ENCODE results near the gene RTBDN. TPM values are rescaled to one million over a fixed set of nuclear protein-coding genes. Genes with fewer than 3 reads are reported as not detected.

The RTBDN gene
- total and polyA plus RNA-seq, 10 of the 15 experiments (the other 5 are each of a cell fraction or from before 2014, with no cell fraction given): 0.45 TPM; not detected in 9

DNA sequence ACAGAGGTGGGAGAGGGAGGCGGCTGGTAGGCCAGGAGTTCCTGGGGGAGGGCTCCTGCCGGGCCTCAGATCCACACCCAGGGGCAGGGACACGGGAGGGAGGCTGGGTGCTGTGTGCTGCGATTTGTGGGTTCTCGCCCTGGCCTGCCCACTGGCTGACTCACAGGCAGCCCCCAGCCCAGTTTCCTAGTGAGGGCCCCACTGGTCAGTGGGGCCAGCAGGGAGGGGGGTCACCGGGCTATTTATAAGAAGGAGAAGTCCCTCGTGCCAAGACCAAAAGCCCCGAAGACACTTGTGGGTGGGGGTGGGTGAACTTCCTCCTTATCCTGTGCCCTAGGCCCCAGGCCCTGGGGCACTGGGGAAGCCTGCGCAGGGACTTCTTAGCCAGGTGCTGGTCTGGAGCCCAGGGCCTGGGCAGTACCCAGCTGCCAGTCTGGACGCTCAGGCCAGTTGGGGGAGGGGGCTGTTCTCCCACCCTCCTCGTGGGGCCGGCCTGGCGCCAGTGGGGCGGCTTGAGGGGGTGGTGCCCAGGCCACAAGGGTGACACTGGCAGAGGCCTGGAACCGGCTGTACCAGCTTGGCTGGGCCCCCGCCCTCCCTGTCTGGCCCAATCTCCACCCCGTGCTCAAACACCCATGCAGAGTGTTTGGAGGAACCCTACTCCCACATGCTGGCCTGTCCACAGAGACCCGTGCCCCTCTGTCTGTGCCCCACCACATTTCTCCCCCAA, 48.1 kb downstream of the RTBDN start (continued):
- no peak for TF ChIP-seq NFXL1 (IDR thresholded peaks at IDR 0.05; ENCODE audit: borderline replicate concordance)
- TF ChIP-seq KLF5 (IDR thresholded peaks at IDR 0.05; ENCODE audit: partially characterized antibody): no peak
- no peak for TF ChIP-seq NKRF (conservative IDR thresholded peaks at IDR 0.05)
- TF ChIP-seq ELK1 (IDR thresholded peaks at IDR 0.05; ENCODE audit: low read depth, low read length): no peak
- no peak for TF ChIP-seq NR2C1 (IDR thresholded peaks at IDR 0.05)
- TF ChIP-seq NR2F1 (conservative IDR thresholded peaks at IDR 0.05): peak; percentile 66; the same call in 1 of the 2 replicates
- no peak for TF ChIP-seq POU2F2 (IDR thresholded peaks at IDR 0.05; ENCODE audit: borderline replicate concordance, low read depth, low read length)
- TF ChIP-seq FOXK2 (IDR thresholded peaks at IDR 0.05): no peak
- no peak for TF ChIP-seq SIN3A (IDR thresholded peaks at IDR 0.05; ENCODE audit: low read depth, low read length)
- no peak for TF ChIP-seq HDGF (IDR thresholded peaks at IDR 0.05)
- TF ChIP-seq ZNF592 (IDR thresholded peaks at IDR 0.05): peak; percentile 49; the same call in 1 of the 2 replicates
- no peak for TF ChIP-seq ETV6 (conservative IDR thresholded peaks at IDR 0.05 in 1 of 2, IDR thresholded peaks at IDR 0.05 in 1 of 2; ENCODE audit: borderline replicate concordance in 1 of 2, low read depth in 1 of 2)
- no peak for TF ChIP-seq JUNB (IDR thresholded peaks at IDR 0.05)
- no peak for TF ChIP-seq SRF (IDR thresholded peaks at IDR 0.05; ENCODE audit: low read depth in 2 of 2, low read length in 2 of 2)
- no peak for TF ChIP-seq MEF2B (IDR thresholded peaks at IDR 0.05; ENCODE audit: partially characterized antibody, poor library complexity, severe bottlenecking)
- TF ChIP-seq, protein P1, sequence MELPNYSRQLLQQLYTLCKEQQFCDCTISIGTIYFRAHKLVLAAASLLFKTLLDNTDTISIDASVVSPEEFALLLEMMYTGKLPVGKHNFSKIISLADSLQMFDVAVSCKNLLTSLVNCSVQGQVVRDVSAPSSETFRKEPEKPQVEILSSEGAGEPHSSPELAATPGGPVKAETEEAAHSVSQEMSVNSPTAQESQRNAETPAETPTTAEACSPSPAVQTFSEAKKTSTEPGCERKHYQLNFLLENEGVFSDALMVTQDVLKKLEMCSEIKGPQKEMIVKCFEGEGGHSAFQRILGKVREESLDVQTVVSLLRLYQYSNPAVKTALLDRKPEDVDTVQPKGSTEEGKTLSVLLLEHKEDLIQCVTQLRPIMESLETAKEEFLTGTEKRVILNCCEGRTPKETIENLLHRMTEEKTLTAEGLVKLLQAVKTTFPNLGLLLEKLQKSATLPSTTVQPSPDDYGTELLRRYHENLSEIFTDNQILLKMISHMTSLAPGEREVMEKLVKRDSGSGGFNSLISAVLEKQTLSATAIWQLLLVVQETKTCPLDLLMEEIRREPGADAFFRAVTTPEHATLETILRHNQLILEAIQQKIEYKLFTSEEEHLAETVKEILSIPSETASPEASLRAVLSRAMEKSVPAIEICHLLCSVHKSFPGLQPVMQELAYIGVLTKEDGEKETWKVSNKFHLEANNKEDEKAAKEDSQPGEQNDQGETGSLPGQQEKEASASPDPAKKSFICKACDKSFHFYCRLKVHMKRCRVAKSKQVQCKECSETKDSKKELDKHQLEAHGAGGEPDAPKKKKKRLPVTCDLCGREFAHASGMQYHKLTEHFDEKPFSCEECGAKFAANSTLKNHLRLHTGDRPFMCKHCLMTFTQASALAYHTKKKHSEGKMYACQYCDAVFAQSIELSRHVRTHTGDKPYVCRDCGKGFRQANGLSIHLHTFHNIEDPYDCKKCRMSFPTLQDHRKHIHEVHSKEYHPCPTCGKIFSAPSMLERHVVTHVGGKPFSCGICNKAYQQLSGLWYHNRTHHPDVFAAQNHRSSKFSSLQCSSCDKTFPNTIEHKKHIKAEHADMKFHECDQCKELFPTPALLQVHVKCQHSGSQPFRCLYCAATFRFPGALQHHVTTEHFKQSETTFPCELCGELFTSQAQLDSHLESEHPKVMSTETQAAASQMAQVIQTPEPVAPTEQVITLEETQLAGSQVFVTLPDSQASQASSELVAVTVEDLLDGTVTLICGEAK (IDR thresholded peaks at IDR 0.05; ENCODE audit: borderline replicate concordance): no peak
- no peak for TF ChIP-seq ASH2L (IDR thresholded peaks at IDR 0.05; ENCODE audit: borderline replicate concordance, low read depth)
- no peak for TF ChIP-seq NR2C2 (IDR thresholded peaks at IDR 0.05; ENCODE audit: borderline replicate concordance, control insufficient read depth, insufficient read length, low read depth)
